IPS-11a (cell line): ENCODE measurements around the gene NTN4.
"Not testable (repeated sequence)": the region's sequence is repeated elsewhere in the genome, so short reads cannot be mapped to it uniquely, and the experiment has no call there.

Source experiments
- H3K4me3 ChIP-seq: one replicate; pipeline ENCODE4 v1.5.1; 2013; ENCODE audit warnings: low read depth, low read length, control low read depth

NTN4 gene

GRCh38 chr12:95671265-95671664 is 119.3 kb downstream of the NTN4 start:
- H3K4me3 ChIP-seq = no peak overlapping the region

GRCh38 chr12:95663525-95663924 is 127.0 kb downstream of the NTN4 start:
- H3K4me3 ChIP-seq = no peak overlapping the region

GRCh38 chr12:95661360-95661759 is 129.2 kb downstream of the NTN4 start:
- H3K4me3 ChIP-seq = no peak overlapping the region

GRCh38 chr12:95658386-95658785 is 132.2 kb downstream of the NTN4 start:
- H3K4me3 ChIP-seq = no peak overlapping the region

DNA sequence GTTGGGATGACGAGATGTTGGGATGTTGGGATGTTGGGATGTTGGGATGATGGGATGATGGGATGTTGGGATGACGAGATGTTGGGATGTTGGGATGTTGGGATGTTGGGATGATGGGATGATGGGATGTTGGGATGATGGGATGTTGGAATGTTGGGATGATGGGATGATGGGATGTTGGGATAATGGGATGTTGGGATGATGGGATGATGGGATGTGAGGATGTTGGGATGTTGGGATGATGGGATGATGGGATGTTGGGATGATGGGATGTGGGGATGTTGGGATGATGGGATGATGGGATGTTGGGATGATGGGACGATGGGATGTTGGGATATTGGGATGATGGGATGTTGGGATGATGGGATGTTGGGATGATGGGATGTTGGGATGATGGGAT is 135.9 kb downstream of the NTN4 start:
- not testable (repeated sequence) for H3K4me3 ChIP-seq

GRCh38 chr12:95653771-95654546 is 136.6 kb downstream of the NTN4 start:
- H3K4me3 ChIP-seq = no peak overlapping the region

DNA sequence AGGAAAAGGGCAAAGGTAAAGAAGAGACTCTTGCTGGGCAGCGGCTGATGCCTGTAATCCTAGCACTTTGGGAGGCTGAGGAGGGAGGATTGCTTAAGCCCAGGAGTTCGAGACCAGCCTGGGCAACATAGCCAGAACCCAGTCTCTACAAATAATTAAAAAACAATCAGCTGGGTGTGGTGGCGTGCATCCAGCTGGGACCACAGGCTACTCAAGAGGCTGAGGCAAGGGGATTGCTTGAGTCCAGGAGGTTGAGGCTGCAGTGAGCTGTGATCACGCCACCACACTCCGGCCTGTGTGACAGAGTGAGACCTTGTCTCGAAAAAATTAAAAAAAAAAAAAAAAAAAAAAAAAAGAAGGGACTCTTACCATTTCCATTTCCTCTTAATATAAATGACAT is 138.9 kb downstream of the NTN4 start:
- H3K4me3 ChIP-seq = no peak overlapping the region

- no peak overlapping the region for H3K4me3 ChIP-seq
Measured at GRCh38 chr12:95648990-95649791, 141.4 kb downstream of the NTN4 start.

- no peak overlapping the region for H3K4me3 ChIP-seq
Measured at GRCh38 chr12:95646781-95647190, 143.8 kb downstream of the NTN4 start.

DNA sequence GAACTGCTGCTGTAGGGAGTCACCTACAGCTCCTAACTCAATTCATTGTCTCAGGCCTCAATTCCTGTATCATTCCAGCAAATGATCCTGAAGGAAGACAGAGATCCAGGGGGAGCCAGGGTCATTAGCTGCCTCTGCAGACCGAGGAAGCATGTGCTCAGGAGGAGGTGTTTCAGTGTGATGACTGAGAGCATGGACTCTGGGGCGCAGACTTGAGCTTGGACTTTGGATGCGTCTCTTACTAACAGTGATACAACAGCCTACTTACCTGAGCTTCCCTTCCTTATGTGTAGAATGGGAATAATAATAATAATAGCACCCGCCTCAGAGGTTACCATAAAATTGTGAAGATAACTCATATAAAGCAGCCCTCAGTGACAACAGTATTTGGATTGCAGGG is 147.3 kb downstream of the NTN4 start:
- H3K4me3 ChIP-seq = no peak overlapping the region

DNA sequence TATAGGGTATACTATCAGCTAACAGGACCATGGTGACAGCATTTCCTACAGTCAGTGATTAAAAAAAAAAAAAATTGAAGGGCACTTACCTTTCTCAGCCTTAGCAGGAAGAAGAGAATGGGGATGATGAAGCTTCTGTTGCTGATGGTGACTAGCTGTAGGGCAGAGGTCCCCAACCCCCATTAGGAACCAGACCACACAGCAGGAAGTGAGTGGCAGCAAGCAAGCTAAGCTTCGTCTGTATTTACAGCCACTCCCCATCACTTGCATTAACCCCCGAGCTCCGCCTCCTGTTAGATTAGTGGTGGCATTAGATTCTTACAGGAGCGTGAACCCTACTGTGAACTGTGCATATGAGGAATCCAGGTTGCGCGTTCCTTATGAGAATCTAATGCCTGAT is 148.0 kb downstream of the NTN4 start:
- H3K4me3 ChIP-seq = no peak overlapping the region

- H3K4me3 ChIP-seq = no peak overlapping the region
Measured at GRCh38 chr12:95641299-95641952, 149.1 kb downstream of the NTN4 start.

- H3K4me3 ChIP-seq = no peak overlapping the region
Measured at GRCh38 chr12:95640516-95640915, 150.0 kb downstream of the NTN4 start.

GRCh38 chr12:95637471-95638155 is 153.0 kb downstream of the NTN4 start:
- H3K4me3 ChIP-seq = no peak overlapping the region

GRCh38 chr12:95637010-95637409 is 153.6 kb downstream of the NTN4 start:
- no peak overlapping the region for H3K4me3 ChIP-seq

DNA sequence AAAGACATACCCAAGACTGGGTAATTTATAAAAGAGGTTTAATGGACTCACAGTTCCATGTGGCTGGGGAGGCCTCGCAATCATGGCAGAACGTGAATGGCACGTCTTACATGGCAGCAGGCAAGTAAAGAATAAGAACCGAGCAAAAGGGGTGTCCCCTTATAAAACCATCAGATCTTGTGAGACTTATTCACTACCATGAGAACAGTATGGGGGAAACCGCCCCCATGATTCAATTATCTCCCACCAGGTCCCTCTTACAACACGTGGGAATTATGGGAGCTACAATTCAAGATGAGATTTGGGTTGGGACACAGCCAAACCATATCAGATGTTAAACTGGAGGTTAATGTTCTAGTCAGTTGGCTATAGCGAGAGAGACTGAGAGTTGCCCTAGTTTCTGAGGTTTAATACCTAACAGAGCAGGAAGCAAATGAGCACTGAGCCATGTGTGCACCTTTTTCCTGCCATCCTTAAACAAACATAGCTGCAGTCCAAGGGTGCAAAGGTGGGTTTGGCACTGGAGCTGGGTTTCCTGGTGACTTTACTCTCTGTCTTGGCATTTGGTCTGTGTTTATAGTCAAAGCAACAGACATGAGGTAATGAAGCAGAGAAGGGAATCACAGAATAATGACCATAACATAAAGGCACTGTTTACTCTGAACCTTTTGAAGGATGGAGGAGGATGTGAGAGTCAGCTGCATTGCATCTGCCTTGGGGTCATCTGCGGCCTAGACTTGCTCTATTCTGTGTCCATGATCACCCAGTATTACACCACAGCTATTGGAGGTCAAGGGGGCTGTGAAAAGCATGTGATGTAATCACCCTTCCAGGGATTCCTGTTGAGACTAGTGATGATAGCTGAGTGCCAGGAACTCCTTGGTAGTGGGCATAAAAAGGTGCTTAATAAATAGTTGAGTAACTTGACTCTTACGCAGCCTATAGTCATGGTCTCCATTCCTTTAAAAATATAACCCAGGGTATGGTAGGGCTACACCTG is 155.6 kb downstream of the NTN4 start:
- H3K4me3 ChIP-seq = no peak overlapping the region

DNA sequence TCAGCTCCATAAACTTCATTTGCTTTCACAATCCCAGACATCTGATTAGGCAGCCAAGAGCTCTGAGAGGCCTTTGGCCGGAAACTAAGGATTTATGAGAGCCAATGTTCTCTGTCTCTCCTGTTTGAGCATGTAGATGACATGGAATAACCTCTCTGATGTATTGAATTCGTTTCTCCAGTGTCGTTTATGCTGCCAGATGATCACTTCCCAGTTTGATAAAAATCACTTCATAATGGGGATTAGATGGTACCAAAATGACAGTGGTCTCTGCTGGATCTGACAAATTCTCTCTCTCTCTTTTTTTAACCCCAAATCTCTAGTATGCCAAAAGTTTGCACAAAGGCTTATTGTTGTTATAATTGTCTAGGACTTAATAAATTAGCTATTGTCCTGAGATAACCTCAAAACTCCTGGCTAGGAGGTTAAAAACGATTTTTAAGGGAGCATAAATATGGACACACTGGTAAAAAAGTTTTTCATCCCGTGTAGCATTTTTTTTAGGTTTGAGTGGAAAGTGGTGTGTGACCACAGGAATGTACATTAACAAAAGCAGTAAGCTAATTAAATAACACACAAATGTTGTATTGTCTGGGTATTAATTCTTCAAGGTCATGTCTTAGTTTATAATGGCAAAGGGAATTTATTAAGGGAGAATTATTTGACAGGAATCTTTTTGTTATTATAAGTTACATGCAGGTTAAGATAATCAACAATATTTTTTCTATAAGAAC is 156.7 kb downstream of the NTN4 start:
- H3K4me3 ChIP-seq = no peak overlapping the region

DNA sequence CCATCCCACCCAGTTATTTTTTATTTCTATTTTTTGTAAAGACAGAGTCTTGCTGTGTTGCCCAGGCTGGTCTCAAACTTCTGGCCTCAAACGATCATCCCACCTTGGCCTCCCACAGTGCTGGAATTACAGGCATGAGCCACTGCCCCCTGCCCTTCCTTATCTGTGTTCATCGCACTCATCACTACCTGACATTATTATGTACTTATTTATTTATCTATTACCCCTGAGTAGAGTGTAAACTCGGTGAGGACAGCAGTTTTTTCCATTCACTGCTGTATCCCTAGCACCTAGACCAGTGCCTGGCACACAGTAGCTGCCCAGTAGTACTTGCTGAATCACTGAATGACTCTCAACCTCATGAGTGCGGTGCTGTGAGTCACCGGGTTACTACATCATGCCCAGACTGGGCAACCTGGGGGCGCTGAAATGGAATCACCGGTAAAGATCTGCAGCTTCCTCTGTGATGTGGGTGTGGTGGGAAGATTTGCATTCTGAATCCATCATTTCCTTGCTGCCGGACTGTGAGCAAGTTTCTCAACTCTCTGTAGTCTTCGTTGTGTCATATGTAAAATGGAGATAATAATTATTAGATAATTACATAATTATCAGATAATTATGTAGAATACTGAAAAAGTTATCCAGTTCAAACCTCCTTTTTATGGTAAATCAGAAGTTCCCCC is 157.4 kb downstream of the NTN4 start:
- H3K4me3 ChIP-seq = no peak overlapping the region

DNA sequence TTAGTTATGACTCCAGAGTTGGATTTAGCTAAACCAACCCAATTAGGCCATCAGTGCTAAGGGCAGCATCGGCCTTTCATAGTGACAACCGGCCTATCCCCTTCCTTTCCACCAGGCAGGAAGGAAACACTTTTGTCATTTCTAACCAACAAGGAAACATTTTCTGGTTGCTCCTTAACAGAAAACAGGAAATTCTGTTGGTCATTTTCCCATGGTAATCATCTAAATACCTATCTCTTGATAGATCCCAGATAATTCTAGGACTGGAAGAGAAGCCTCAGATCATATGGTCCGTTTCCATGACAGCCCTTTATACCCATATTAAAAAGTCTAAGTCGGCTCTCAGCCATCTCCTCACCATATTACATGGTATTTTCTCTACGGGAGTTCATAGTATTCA is 160.1 kb downstream of the NTN4 start:
- H3K4me3 ChIP-seq = no peak overlapping the region
